Spleen (tissue), 7 donors: ENCODE results near the gene SNCB.

ENCODE experiments used
- POLR2A ChIP-seq, 3 donors: fragments of 450-650 bp; IDR thresholded peaks; one replicate each; pipeline ENCODE4 v1.5.1; 2017; ENCODE audit warnings: antibody characterized with exemption in 3 of 3, mild to moderate bottlenecking in 1 of 3
- POLR2AphosphoS5 ChIP-seq, 3 donors: sonication (generic); formaldehyde crosslinking; IDR thresholded peaks; one replicate each; pipeline ENCODE4 v1.5.1; 2017; ENCODE audit warnings: antibody characterized with exemption in 3 of 3
- TF ChIP-seq, protein P1 (sequence below), 11 experiments: fragments of 200-600 bp in 7 of 11; fragments of 450-650 bp in 4 of 11; sonication (generic) in 4 of 11; IDR thresholded peaks in 8 of 11; conservative IDR thresholded peaks in 3 of 11; 1 replicate in 7 of 11; 2 replicates in 4 of 11; pipeline versions ENCODE4 v1.4.0 to v1.8.0; 2016 to 2021; ENCODE audit warnings: antibody characterized with exemption in 11 of 11, inconsistent platforms in 4 of 11, mild to moderate bottlenecking in 1 of 11
- donor health status: DM: no; HTN: no; CAD: no; lungs with moderate emphysema.
- donor health status: DM: no; HTN: no; CAD: no.
- donor health status: DM: no; HTN: no; CAD: no.

DNA sequence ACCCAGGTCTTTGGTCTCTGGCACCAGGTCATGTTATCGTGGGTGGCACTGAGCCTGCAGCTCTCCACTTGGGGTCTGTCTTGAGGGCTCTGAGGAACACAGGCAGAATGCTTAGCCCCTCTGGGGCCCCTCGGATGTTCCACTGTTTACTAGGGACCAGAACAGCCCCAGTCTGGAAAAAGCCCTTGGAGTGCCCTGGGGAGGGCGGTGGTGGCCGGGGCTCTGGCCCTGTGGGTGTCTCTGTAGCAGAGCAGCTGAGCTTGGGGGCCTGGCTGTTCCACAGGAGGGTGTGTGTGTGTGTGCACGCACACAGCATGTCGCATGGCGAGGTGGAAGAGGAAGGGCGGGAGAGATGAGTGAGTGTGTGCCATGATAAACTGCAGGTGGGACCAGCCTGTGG, 35.8 kb downstream of the SNCB start:
- TF ChIP-seq, protein P1, sequence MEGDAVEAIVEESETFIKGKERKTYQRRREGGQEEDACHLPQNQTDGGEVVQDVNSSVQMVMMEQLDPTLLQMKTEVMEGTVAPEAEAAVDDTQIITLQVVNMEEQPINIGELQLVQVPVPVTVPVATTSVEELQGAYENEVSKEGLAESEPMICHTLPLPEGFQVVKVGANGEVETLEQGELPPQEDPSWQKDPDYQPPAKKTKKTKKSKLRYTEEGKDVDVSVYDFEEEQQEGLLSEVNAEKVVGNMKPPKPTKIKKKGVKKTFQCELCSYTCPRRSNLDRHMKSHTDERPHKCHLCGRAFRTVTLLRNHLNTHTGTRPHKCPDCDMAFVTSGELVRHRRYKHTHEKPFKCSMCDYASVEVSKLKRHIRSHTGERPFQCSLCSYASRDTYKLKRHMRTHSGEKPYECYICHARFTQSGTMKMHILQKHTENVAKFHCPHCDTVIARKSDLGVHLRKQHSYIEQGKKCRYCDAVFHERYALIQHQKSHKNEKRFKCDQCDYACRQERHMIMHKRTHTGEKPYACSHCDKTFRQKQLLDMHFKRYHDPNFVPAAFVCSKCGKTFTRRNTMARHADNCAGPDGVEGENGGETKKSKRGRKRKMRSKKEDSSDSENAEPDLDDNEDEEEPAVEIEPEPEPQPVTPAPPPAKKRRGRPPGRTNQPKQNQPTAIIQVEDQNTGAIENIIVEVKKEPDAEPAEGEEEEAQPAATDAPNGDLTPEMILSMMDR (IDR thresholded peaks at IDR 0.05 in 8 of 11, conservative IDR thresholded peaks at IDR 0.05 in 3 of 11), result no peak
- TF ChIP-seq POLR2A (IDR thresholded peaks at IDR 0.05) (no peak), POLR2AphosphoS5 (IDR thresholded peaks at IDR 0.05) (no peak)
